ENCODE results near the gene ZNF331.
A peak's percentile ranks its signal among the peaks of the same experiment; 100 is the strongest.

ZNF331 gene

GRCh38 chr19:53520547-53521372 lies 17.2 kb upstream of the ZNF331 start (continued):
- TF ChIP-seq OSR2 (tag by site-specific recombination; IDR thresholded peaks at IDR 0.05) (no peak), INSM2 (tag by site-specific recombination; IDR thresholded peaks at IDR 0.05) (no peak), ZNF785 (tag by site-specific recombination; IDR thresholded peaks at IDR 0.05) (0 out of 2 replicates have a peak, but pooled peaks have one; percentile 34), ZNF623 (tag by site-specific recombination; IDR thresholded peaks at IDR 0.05) (no peak), ZNF426 (tag by site-specific recombination; IDR thresholded peaks at IDR 0.05) (no peak), ZFP3 (tag by site-specific recombination; IDR thresholded peaks at IDR 0.05; ENCODE audit: low read depth) (no peak), IKZF3 (tag by site-specific recombination; IDR thresholded peaks at IDR 0.05) (peak; percentile 80), SCRT2 (tag by site-specific recombination; IDR thresholded peaks at IDR 0.05) (no peak), ZNF548 (tag by site-specific recombination; IDR thresholded peaks at IDR 0.05) (no peak), KLF9 (tag by site-specific recombination; IDR thresholded peaks at IDR 0.05; ENCODE audit: low read depth) (peak; percentile 80), ZBTB11 (tag by site-specific recombination; conservative IDR thresholded peaks at IDR 0.05; ENCODE audit: low read depth) (no peak; the same call in none of the 2 replicates), KLF10 (tag by site-specific recombination; IDR thresholded peaks at IDR 0.05) (peak; percentile 33; the same call in 1 of the 2 replicates), ZNF2 (tag by site-specific recombination; IDR thresholded peaks at IDR 0.05) (no peak), ZNF654 (tag by site-specific recombination; IDR thresholded peaks at IDR 0.05; ENCODE audit: low read depth) (no peak), ZNF692 (tag by site-specific recombination; IDR thresholded peaks at IDR 0.05) (peak; percentile 84), ZFHX2 (tag by site-specific recombination; conservative IDR thresholded peaks at IDR 0.05) (peak; percentile 56), ZNF701 (tag by site-specific recombination; IDR thresholded peaks at IDR 0.05) (no peak), ZBTB26 (tag by site-specific recombination; optimal IDR thresholded peaks at IDR 0.05) (peak; percentile 62), ZFP37 (tag by site-specific recombination; IDR thresholded peaks at IDR 0.05) (no peak), ZNF580 (tag by site-specific recombination; IDR thresholded peaks at IDR 0.05) (0 out of 2 replicates have a peak, but pooled peaks have one; percentile 17), SCRT1 (tag by site-specific recombination; IDR thresholded peaks at IDR 0.05; ENCODE audit: borderline replicate concordance) (0 out of 2 replicates have a peak, but pooled peaks have one; percentile 5), ZBTB8A (tag by site-specific recombination; IDR thresholded peaks at IDR 0.05) (peak; percentile 82), ZFP69B (tag by site-specific recombination; IDR thresholded peaks at IDR 0.05) (peak; percentile 71), PRDM6 (tag by site-specific recombination; IDR thresholded peaks at IDR 0.05) (no peak), ZNF148 (tag by site-specific recombination; IDR thresholded peaks at IDR 0.05; ENCODE audit: borderline replicate concordance) (no peak), EGR2 (tag by site-specific recombination; IDR thresholded peaks at IDR 0.05; ENCODE audit: low read depth) (peak; percentile 15; the same call in 1 of the 2 replicates), ZNF561 (tag by site-specific recombination; IDR thresholded peaks at IDR 0.05; ENCODE audit: borderline replicate concordance) (peak; percentile 79; the same call in 1 of the 2 replicates)
